Upper lobe of right lung (tissue), 1 donor: Measurements from ENCODE around the gene SHANK1. TPM values are rescaled to one million over a fixed set of nuclear protein-coding genes. Genes with fewer than 3 reads are reported as not detected.

ENCODE experiments used
- ATAC-seq: fragments of 200-7000 bp; cut with Tn5 transposase; one replicate; pipeline ENCODE4 v1.9.1; 2020; ENCODE audit warnings: mild to moderate bottlenecking, moderate library complexity
- DNase-seq: peaks from one replicate; pipeline ENCODE4 v3.0.0-alpha.2; 2020
- H3K27ac ChIP-seq: fragments of 200-600 bp; one replicate; pipeline ENCODE4 v1.8.0; 2022
- H3K27me3 ChIP-seq: fragments of 200-600 bp; one replicate; pipeline ENCODE4 v1.8.0; 2022; ENCODE audit warnings: mild to moderate bottlenecking
- H3K36me3 ChIP-seq: fragments of 200-600 bp; one replicate; pipeline ENCODE4 v1.8.0; 2022
- H3K4me1 ChIP-seq: fragments of 200-600 bp; one replicate; pipeline ENCODE4 v1.8.0; 2022
- H3K4me3 ChIP-seq: fragments of 200-600 bp; one replicate; pipeline ENCODE4 v1.8.0; 2022; ENCODE audit warnings: mild to moderate bottlenecking
- H3K9me3 ChIP-seq: fragments of 200-600 bp; one replicate; pipeline ENCODE4 v1.8.0; 2022
- intact Hi-C: fragments of 100-400 bp; cut with DNase I; formaldehyde crosslinking; loops from one replicate; pipeline ENCODE4 v1.11.0; 2022
- total RNA-seq: library from RNA; stranded (reverse); fragmentation: NEBNext Ultra II Directional; extraction: Animal tissue kit (Norgen Biotek cat#: 25700); gene quantifications from one replicate; pipeline ENCODE4 v1.2.1, GENCODE V29; 2021
- TF ChIP-seq, protein P1 (sequence below): fragments of 200-600 bp; IDR thresholded peaks from one replicate; pipeline ENCODE4 v1.8.0; 2022; ENCODE audit warnings: antibody characterized with exemption
- donor health status: DM: no; HTN: yes; CAD: no; lungs with severe emphysema.

The SHANK1 gene
- total RNA-seq, 1 donor from 2014 or later: 0.35 TPM

DNA sequence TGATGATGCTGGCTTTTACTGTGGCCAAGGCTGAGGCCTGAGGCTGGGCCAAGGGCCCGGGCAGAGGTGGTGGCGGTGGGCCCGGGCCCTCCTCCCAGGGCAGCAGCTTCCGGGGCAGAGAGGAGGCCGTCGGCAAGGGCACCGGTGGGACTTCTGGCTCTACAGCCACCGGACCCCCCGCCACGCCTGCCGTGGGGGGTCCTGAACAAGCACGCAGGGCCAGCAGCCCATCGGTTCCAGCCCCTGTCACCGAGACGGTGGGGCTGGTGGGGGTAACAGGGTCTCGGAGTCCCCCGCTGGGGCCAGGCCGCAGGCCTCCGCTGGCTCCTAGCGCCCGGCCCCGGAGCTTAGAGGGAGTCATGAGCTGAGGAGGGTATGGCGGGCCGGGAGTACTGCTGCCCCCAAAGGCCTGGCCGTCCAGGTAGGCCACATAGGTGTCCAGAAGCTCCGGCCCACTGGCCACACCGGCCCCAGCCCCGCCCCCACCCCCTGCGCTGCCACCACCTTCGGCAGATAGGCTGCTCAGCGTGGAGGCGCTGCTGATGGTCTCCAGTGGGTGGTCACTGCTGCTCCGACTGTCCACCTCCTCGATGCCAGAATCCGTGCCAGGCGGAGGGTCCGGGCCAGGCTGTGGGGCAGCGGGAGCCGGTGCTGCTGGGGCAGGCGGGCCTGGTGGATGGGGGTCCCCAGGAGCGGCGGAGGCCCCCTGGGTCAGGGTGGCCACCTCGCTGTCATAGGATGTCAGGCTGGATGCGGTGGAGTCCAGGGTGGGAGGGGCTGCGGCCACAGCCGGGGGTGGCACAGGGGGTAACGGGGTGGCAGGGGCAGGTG is 53.0 kb downstream of the SHANK1 start:
- Histone ChIP-seq H3K36me3 (no peaks in the 10 kb centered on the region), H3K9me3 (no peaks in the 10 kb centered on the region), H3K27ac (no peak overlapping the region), H3K4me3 (no peak overlapping the region), H3K27me3 (peaks cover 58% of the 10 kb centered on the region), H3K4me1 (no peaks in the 10 kb centered on the region)
- intact Hi-C loops: no loop called here
- no peak for ATAC-seq
- TF ChIP-seq, protein P1, sequence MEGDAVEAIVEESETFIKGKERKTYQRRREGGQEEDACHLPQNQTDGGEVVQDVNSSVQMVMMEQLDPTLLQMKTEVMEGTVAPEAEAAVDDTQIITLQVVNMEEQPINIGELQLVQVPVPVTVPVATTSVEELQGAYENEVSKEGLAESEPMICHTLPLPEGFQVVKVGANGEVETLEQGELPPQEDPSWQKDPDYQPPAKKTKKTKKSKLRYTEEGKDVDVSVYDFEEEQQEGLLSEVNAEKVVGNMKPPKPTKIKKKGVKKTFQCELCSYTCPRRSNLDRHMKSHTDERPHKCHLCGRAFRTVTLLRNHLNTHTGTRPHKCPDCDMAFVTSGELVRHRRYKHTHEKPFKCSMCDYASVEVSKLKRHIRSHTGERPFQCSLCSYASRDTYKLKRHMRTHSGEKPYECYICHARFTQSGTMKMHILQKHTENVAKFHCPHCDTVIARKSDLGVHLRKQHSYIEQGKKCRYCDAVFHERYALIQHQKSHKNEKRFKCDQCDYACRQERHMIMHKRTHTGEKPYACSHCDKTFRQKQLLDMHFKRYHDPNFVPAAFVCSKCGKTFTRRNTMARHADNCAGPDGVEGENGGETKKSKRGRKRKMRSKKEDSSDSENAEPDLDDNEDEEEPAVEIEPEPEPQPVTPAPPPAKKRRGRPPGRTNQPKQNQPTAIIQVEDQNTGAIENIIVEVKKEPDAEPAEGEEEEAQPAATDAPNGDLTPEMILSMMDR: no peak
- no peak for DNase-seq

DNA sequence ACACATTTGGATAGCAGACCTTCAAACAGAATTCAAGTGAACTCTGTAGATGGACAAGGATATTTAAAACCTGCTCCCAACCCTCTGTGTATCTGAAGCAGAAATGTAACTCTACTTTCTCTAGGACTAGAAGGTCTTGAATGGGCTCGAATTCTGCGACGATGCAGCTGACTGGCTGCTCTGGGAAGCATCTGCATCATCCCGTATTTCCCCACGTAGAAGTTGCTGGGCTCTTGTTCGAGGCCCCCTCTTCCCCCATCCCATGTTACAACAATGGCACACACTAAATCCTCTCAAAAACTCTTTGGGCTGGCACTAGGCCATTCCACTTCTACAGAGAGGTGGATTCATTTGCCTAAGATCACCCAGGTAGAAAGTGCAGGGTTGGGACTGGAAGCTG is 55.4 kb downstream of the SHANK1 start:
- intact Hi-C loops: no loop called here
- Histone ChIP-seq H3K27ac (no peak overlapping the region), H3K36me3 (no peaks in the 10 kb centered on the region), H3K4me1 (peaks cover 2% of the 10 kb centered on the region), H3K9me3 (no peaks in the 10 kb centered on the region), H3K4me3 (no peak overlapping the region), H3K27me3 (peaks cover 59% of the 10 kb centered on the region)
- TF ChIP-seq, protein P1: no peak
- ATAC-seq: no peak
- no peak for DNase-seq

DNA sequence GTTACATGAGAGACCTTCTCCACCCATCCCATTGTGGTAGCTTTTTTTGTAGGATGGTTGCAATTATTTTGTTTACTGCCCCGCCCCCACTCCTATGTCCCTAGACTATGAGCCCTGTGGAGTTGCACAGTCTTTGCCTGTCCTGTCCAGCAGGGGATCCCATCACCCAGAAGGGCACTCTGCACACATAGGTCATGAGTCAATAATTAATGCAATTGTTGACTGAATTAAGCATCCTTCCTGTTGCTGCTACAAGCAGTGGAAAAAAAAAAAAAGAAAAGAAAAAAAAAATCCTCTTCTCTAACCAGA is 56.2 kb downstream of the SHANK1 start:
- TF ChIP-seq, protein P1: no peak
- H3K9me3 ChIP-seq: no peaks in the 10 kb centered on the region
- peaks cover 4% of the 10 kb centered on the region for H3K4me1 ChIP-seq
- no peaks in the 10 kb centered on the region for H3K36me3 ChIP-seq
- no peak overlapping the region for H3K4me3 ChIP-seq
- H3K27me3 ChIP-seq: peaks cover 62% of the 10 kb centered on the region
- intact Hi-C loops: no loop called here
- no peak for DNase-seq
- ATAC-seq: no peak
- no peak overlapping the region for H3K27ac ChIP-seq

DNA sequence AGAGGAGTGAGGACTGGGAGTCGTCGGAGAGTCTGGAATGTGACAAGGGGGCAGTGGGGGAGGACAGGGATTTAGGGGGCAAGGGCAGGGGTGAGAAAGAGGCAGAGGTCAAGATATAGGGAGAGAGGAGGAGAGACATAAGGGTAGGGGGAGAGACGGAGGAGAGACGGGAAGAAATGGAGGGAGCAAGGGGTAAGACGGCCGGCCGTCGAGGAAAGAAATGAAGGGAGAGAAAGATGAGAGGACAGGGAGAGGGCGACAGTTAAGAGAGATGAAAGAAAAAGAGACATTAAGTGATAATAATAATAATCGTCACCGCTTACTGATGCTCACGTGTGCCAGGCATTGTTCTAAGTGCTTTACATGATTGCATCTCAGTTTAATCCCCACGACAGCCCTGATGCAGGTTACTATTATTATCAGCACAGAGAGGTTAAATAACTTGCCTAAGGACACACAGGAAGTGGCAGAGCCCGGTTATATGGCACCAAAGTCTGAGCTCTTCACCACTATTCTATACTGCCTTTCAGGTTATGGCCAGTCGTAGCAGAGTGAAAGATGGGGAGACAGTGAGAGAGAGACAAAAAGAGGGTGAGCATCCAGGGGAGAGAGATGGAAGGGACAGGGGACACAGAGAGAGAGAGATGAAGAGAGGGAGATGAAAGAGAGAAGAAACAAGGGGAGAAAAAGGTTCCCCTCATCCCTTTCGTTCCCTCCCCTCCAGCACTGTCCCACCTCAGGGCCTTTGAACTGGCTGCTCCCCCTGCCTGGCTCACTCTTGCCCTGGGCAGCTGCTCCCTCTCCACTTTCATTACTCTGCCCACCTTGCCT is 56.7 kb downstream of the SHANK1 start:
- H3K36me3 ChIP-seq: no peaks in the 10 kb centered on the region
- no peak overlapping the region for H3K4me3 ChIP-seq
- H3K4me1 ChIP-seq: peaks cover 4% of the 10 kb centered on the region
- H3K9me3 ChIP-seq: no peaks in the 10 kb centered on the region
- ATAC-seq (no peak), DNase-seq (no peak)
- peaks cover 59% of the 10 kb centered on the region for H3K27me3 ChIP-seq
- TF ChIP-seq, protein P1: no peak
- no peak overlapping the region for H3K27ac ChIP-seq
- intact Hi-C loops: no loop called here

DNA sequence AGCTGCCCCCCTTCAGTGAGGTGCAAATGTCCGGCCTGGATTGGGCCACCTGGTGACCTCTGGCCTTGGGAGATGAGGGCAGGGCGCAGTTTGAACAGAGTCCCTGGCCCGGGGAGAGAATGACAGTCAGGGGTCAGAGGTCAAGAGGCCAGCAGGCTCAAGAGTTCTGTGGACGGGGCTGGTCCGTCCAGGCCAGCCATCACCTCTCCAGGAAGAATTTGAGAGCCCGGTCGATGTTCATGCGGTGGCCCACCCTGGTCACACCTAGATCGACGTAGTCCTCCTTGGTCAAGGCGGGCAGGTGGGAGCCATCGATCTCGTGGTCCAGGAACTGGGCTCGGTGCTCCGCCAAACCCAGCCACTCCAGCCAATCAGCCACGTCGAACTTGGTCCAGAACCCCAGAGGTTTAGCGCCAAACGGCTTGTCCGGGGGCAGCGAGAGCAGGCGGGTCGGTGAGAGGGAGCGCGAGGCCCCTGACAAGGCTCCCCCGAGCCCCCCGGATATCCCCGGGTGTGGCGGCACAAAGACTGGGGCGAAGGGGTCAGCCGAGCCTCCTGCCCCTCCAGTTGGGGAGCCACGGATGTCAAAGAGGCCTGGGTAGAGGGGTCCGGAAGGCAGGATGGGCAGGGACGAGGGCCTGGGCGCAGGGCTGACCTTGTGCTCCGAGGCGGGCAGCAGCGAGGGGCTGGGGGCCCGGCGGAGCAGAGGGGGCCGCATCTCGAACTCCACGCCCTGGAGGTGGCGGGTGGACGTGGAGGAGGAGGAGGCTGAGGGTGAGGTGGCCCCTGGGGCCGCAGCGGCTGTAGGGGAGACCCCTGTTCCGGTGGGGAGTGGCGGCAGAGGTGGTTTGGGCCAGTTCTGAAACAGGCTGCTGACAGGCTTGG is 57.6 kb downstream of the SHANK1 start:
- Histone ChIP-seq H3K27ac (no peak overlapping the region), H3K9me3 (no peaks in the 10 kb centered on the region), H3K27me3 (peaks cover 54% of the 10 kb centered on the region), H3K4me1 (peaks cover 4% of the 10 kb centered on the region), H3K4me3 (no peak overlapping the region), H3K36me3 (no peaks in the 10 kb centered on the region)
- TF ChIP-seq, protein P1: no peak
- no peak for ATAC-seq
- intact Hi-C loops: no loop called here
- DNase-seq: no peak
